Cardiac muscle cell (in vitro differentiated cells and primary cell): ENCODE measurements around the gene GALK1. TPM values are rescaled to one million over a fixed set of nuclear protein-coding genes. Genes with fewer than 3 reads are reported as not detected.

Experiments used
- DNase-seq, 2 donors: peaks; one replicate each; pipeline versions ENCODE4 v3.0.0 to v3.0.0-alpha.2; 2010 to 2017; ENCODE audit warnings: low read depth in 1 of 2, low spot score in 1 of 2
- H3K27ac ChIP-seq: fragments of 200-600 bp; sonication (generic); 2 replicates; pipeline ENCODE4 v1.5.1; 2016
- H3K27me3 ChIP-seq: fragments of 200-600 bp; sonication (generic); 2 replicates; pipeline ENCODE4 v1.6.0; 2016; ENCODE audit warnings: control low read depth
- H3K36me3 ChIP-seq: fragments of 200-600 bp; sonication (generic); 2 replicates; pipeline ENCODE4 v1.5.1; 2016; ENCODE audit warnings: control low read depth
- H3K4me1 ChIP-seq: fragments of 200-600 bp; sonication (generic); 2 replicates; pipeline ENCODE4 v1.8.1; 2017; ENCODE audit warnings: low read depth, mild to moderate bottlenecking, mixed run types
- H3K4me3 ChIP-seq: fragments of 200-600 bp; sonication (generic); 2 replicates; pipeline ENCODE4 v1.5.1; 2016; ENCODE audit warnings: mild to moderate bottlenecking
- H3K9me3 ChIP-seq: fragments of 200-600 bp; sonication (generic); 2 replicates; pipeline ENCODE4 v1.5.1; 2017; ENCODE audit warnings: low read depth, mild to moderate bottlenecking, control low read depth
- polyA plus RNA-seq: library from polyadenylated mRNA; unstranded; fragments of >200 nt; fragmentation: Nextera tagmentation; extraction: Ambion mirVana; gene quantifications from 2 replicates; pipeline ENCODE4 v1.2.1, GENCODE V29; 2016
- total RNA-seq: library from RNA; depleted of rRNA; stranded (reverse); fragments of >200 nt; gene quantifications from 2 replicates; pipeline ENCODE4 v1.2.3, GENCODE V29; 2016
- TF ChIP-seq, protein P1 (sequence below): IDR thresholded peaks from 2 replicates; pipeline ENCODE4 v1.5.1; 2012; ENCODE audit warnings: low read depth, mild to moderate bottlenecking, low read length

Gene GALK1
- total and polyA plus RNA-seq, 2 experiments from 2014 or later: 42.4 to 54.0 TPM

- TF ChIP-seq, protein P1, sequence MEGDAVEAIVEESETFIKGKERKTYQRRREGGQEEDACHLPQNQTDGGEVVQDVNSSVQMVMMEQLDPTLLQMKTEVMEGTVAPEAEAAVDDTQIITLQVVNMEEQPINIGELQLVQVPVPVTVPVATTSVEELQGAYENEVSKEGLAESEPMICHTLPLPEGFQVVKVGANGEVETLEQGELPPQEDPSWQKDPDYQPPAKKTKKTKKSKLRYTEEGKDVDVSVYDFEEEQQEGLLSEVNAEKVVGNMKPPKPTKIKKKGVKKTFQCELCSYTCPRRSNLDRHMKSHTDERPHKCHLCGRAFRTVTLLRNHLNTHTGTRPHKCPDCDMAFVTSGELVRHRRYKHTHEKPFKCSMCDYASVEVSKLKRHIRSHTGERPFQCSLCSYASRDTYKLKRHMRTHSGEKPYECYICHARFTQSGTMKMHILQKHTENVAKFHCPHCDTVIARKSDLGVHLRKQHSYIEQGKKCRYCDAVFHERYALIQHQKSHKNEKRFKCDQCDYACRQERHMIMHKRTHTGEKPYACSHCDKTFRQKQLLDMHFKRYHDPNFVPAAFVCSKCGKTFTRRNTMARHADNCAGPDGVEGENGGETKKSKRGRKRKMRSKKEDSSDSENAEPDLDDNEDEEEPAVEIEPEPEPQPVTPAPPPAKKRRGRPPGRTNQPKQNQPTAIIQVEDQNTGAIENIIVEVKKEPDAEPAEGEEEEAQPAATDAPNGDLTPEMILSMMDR: no peak
- Histone ChIP-seq H3K36me3 (peaks cover 27% of the 10 kb centered on the region), H3K27me3 (no peaks in the 10 kb centered on the region), H3K4me3 (no peak overlapping the region), H3K27ac (peak overlapping the region; percentile 36), H3K4me1 (peaks cover 13% of the 10 kb centered on the region), H3K9me3 (no peaks in the 10 kb centered on the region)
- peak in 1 of 2 donors; percentile 55 for DNase-seq
Measured at GRCh38 chr17:75776386-75777295, 11.6 kb upstream of the GALK1 start.

DNA sequence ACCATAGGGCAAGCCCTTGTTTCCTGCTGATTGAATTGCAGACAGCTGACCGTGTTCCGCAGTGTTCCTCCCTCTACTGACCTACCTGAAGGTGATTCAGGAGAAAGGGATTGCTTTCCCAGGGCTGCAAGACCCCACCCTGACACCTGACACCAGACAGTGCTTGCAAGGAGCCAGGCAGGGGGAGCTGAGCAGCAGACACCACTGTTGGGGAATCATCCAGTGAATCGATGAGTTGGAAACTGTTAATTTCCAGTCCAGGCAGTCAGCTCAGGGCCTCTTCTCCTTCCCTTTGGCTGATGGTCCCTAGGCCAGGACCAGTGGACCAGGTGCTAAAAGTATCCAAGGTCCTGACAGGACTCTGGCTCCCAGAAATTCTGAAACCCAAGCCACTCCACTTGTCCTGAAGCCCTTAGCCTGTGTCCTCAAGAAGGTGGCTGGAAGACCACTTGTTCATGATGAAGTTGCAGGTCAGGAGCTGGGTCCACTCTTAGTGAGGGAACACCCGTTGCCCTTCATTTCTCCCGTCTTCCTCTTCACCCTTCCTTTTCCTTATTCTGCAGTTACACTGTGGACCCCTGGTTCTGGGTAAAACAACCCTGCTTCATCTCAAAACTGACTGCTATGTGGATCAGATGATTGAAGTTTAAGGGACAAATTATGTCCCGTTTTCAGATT, 10.1 kb upstream of the GALK1 start:
- no peak overlapping the region for H3K4me3 ChIP-seq
- H3K27me3 ChIP-seq: no peaks in the 10 kb centered on the region
- H3K36me3 ChIP-seq: peaks cover 27% of the 10 kb centered on the region
- no peaks in the 10 kb centered on the region for H3K9me3 ChIP-seq
- TF ChIP-seq, protein P1: no peak
- DNase-seq: peak in 1 of 2 donors; percentile 56
- peaks cover 13% of the 10 kb centered on the region for H3K4me1 ChIP-seq
- peak overlapping the region; percentile 6 for H3K27ac ChIP-seq

GRCh38 chr17:75774471-75774990, 9.5 kb upstream of the GALK1 start:
- H3K9me3 ChIP-seq: no peaks in the 10 kb centered on the region
- H3K4me3 ChIP-seq: no peak overlapping the region
- no peak overlapping the region for H3K27ac ChIP-seq
- peaks cover 27% of the 10 kb centered on the region for H3K36me3 ChIP-seq
- H3K4me1 ChIP-seq: peaks cover 13% of the 10 kb centered on the region
- DNase-seq: no peak
- H3K27me3 ChIP-seq: no peaks in the 10 kb centered on the region
- TF ChIP-seq, protein P1: no peak

GRCh38 chr17:75773808-75774470, 8.9 kb upstream of the GALK1 start:
- Histone ChIP-seq H3K36me3 (peaks cover 26% of the 10 kb centered on the region), H3K27me3 (no peaks in the 10 kb centered on the region), H3K9me3 (no peaks in the 10 kb centered on the region), H3K27ac (no peak overlapping the region), H3K4me1 (peaks cover 13% of the 10 kb centered on the region), H3K4me3 (no peak overlapping the region)
- TF ChIP-seq, protein P1: no peak
- DNase-seq: no peak

- H3K27ac ChIP-seq: no peak overlapping the region
- peaks cover 20% of the 10 kb centered on the region for H3K36me3 ChIP-seq
- H3K27me3 ChIP-seq: no peaks in the 10 kb centered on the region
- no peaks in the 10 kb centered on the region for H3K9me3 ChIP-seq
- no peak for DNase-seq
- TF ChIP-seq, protein P1: no peak
- no peak overlapping the region for H3K4me3 ChIP-seq
- H3K4me1 ChIP-seq: peaks cover 13% of the 10 kb centered on the region
Measured at GRCh38 chr17:75773121-75773807, 8.3 kb upstream of the GALK1 start.
